Measurements from ENCODE around the gene RTN4R. TPM values are rescaled to one million over a fixed set of nuclear protein-coding genes. Genes with fewer than 3 reads are reported as not detected.

Gene RTN4R
- total and polyA plus RNA-seq, 9 donors: 0.48 to 8.2 (median 1.8) TPM; not detected in 1

DNA sequence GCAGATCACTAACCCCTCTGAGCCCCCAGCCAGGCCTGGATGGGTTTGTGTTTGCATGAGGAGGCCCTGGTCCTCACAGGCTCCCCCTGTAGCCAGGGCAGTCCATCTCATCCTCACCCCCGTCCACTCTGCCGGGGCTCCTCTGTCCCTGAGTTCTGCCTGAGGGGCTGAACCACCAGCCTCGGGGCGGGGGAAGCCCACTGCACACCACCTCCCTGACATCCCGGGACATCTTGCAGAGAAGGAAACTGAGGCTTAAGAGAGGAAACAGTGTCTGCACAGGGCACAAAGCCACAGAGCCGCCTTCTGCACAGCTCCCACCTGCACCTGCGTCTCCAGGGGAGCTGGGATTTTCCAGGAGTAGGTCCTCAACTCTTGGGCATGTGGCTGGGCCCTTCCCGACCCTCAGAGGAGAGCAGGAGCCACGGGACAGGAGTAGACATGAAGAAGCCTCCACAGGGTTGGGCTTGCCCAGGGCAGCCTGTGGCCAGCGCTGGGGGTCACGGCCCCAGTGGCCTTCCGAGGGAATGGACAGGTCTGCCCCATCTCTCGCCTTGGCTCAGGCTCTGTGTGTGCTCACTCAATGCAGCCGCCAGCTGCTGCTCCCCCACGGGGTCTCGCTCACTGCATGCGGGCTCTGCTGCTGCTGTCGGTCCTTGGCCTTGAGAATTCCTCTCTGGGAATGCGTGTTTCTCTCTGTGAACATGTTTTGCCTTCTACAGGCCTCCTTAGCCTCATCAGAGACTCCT is 71.8 kb downstream of the RTN4R start:
- intact Hi-C loops (cut with DNase I): loop anchor here in 1 of 4 donors (10.0 kb wide), 1 partner anchor 61 kb away; the partner anchor contains the start of gene ZDHHC8
- no peak for TF ChIP-seq EP300 (IDR thresholded peaks at IDR 0.05)
- TF ChIP-seq, protein P1, sequence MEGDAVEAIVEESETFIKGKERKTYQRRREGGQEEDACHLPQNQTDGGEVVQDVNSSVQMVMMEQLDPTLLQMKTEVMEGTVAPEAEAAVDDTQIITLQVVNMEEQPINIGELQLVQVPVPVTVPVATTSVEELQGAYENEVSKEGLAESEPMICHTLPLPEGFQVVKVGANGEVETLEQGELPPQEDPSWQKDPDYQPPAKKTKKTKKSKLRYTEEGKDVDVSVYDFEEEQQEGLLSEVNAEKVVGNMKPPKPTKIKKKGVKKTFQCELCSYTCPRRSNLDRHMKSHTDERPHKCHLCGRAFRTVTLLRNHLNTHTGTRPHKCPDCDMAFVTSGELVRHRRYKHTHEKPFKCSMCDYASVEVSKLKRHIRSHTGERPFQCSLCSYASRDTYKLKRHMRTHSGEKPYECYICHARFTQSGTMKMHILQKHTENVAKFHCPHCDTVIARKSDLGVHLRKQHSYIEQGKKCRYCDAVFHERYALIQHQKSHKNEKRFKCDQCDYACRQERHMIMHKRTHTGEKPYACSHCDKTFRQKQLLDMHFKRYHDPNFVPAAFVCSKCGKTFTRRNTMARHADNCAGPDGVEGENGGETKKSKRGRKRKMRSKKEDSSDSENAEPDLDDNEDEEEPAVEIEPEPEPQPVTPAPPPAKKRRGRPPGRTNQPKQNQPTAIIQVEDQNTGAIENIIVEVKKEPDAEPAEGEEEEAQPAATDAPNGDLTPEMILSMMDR (IDR thresholded peaks at IDR 0.05): no peak
- no peak for TF ChIP-seq POLR2A (IDR thresholded peaks at IDR 0.05)
- Histone ChIP-seq H3K36me3 (no peaks in the 10 kb centered on the region), H3K9me3 (no peaks in the 10 kb centered on the region), H3K4me1 (ENCODE audit: insufficient read depth) (peaks cover 5% of the 10 kb centered on the region), H3K27me3 (no peaks in the 10 kb centered on the region), H3K27ac (peak overlapping the region in 1 of 2 donors; percentile 30), H3K4me3 (no peak overlapping the region)
- 30 to 46% (median 32%) methylated on average over 18 to 19 of the region's 19 CpGs for WGBS, 3 donors
- DNase-seq: peak; percentile 36 to 81 (median 58)

DNA sequence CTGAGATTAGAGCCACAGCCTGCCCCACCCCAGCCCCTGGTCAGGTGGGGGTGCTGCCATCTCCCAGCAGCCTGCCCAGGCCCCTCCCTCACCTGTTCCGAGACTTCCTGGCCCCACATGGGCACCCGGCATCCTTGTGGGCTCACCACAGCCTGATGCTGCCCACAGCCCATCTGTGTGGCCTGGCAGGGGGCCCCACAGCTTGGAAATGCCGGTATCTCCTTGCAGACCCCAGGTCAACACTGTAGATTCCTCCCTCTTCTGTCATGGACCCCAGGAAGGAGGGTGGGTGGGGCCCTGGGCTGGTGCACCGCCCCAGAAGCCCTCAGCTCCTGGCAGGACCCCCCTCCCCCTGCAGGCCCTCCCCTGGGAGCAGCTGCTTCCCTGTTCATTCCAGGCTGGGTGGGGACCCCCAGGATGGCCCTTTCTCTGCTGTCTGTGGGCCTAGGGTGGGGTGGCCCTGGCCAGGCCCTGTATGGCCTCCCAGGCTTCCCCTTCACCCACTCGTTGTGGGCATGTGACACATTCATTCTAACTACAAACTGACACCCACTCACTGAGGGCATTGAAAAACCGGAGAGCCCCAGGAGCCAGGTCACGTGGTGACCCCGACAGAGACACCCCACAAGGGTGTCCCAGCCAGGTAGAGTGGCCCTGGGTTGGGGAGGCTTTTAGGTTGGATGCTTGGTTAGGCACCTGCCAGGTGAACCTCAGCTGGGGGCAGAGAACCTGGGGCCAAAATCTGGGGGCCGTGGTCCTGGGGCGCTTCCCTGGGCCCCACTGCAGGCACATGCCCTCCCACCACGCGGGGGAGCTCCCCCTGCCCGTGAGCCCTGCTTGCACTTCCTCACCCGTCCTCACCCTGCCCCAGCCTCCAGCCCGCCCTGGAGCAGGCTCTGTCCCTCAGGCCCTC is 73.2 kb downstream of the RTN4R start:
- Histone ChIP-seq H3K4me1 (ENCODE audit: insufficient read depth) (peaks cover 5% of the 10 kb centered on the region), H3K4me3 (no peak overlapping the region), H3K27me3 (no peaks in the 10 kb centered on the region), H3K36me3 (no peaks in the 10 kb centered on the region), H3K27ac (no peak overlapping the region), H3K9me3 (no peaks in the 10 kb centered on the region)
- DNase-seq: no peak
- TF ChIP-seq EP300 (IDR thresholded peaks at IDR 0.05): no peak
- TF ChIP-seq, protein P1 (IDR thresholded peaks at IDR 0.05): no peak
- TF ChIP-seq POLR2A (IDR thresholded peaks at IDR 0.05): no peak
- intact Hi-C loops (cut with DNase I): loop anchor here in 1 of 4 donors (10.0 kb wide), 1 partner anchor 60 kb away; the partner anchor contains the start of gene ZDHHC8
- WGBS, 3 donors: 67 to 76% (median 75%) methylated on average over 15 of the region's 15 CpGs

GRCh38 chr22:20193761-20194494 is 74.2 kb downstream of the RTN4R start:
- no peak overlapping the region for H3K27ac ChIP-seq
- no peak overlapping the region for H3K4me3 ChIP-seq
- DNase-seq: no peak
- intact Hi-C loops (cut with DNase I): loop anchor here in 1 of 4 donors (10.0 kb wide), 1 partner anchor 59 kb away; the partner anchor contains the start of gene ZDHHC8
- WGBS, 3 donors: 83 to 87% (median 87%) methylated on average over 17 of the region's 17 CpGs
- H3K9me3 ChIP-seq: no peaks in the 10 kb centered on the region
- no peak for TF ChIP-seq POLR2A (IDR thresholded peaks at IDR 0.05)
- TF ChIP-seq, protein P1 (IDR thresholded peaks at IDR 0.05): no peak
- TF ChIP-seq EP300 (IDR thresholded peaks at IDR 0.05): no peak
- H3K36me3 ChIP-seq: no peaks in the 10 kb centered on the region
- H3K4me1 ChIP-seq (ENCODE audit: insufficient read depth): peaks cover 5% of the 10 kb centered on the region
- H3K27me3 ChIP-seq: no peaks in the 10 kb centered on the region

All from ovary (tissue), 9 donors.